ENCODE measurements around the gene PGAP2.

PGAP2 gene

DNA sequence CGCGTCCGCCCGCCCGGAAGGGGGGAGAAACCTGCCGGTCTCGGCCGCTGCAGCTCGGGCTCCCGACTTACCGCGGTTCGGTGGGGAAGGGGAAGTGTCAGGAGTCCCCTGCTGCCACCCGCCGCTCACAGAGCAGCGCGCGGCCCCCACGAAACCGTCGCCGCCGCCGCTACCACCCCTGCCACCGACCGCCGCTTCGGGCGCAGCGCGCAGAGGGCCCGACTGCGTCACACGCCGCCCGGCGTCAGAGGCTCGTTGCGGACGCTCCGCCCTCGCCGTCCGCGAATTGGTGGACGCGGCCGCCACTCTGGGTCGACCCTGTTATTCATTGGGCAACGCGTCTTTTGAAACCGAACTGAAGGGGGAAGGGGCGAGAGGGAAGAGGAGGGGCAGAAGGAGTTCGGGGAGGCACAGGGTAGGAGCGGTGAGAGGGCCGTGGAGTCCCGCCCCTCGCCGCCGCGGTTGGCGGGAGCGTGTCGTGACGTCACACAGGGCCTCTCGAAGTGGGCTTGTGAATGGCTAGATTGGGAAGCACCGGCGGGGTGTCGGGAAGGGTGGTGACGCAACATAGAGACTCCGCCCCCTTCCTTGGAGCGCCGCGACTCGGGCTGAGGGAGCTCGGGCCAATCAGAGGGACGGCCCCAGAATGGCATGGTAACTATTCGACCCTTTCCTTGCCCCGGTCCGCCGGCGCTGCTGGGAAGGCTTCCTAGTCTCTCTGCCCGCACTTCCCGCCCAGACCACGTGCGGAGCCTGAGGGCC lies 10.8 kb upstream of the PGAP2 start, which contains the start of gene NUP98:
TSS of gene NUP98 (minus strand) at position 226 of the 762 bp plus-strand sequence. CDS start 15,437 bp downstream, outside the sequence.
- Histone ChIP-seq H3K27me3 (ENCODE audit: insufficient read depth, poor library complexity, severe bottlenecking) (no peaks in the 10 kb centered on the region), H3K4me3 (replicated peaks; ENCODE audit: insufficient read depth, low read length) (peak within 1 kb of the TSS; percentile 77), H3K27ac (replicated peaks) (peak within 1 kb of the TSS; percentile 95)
- TF ChIP-seq, protein P1, sequence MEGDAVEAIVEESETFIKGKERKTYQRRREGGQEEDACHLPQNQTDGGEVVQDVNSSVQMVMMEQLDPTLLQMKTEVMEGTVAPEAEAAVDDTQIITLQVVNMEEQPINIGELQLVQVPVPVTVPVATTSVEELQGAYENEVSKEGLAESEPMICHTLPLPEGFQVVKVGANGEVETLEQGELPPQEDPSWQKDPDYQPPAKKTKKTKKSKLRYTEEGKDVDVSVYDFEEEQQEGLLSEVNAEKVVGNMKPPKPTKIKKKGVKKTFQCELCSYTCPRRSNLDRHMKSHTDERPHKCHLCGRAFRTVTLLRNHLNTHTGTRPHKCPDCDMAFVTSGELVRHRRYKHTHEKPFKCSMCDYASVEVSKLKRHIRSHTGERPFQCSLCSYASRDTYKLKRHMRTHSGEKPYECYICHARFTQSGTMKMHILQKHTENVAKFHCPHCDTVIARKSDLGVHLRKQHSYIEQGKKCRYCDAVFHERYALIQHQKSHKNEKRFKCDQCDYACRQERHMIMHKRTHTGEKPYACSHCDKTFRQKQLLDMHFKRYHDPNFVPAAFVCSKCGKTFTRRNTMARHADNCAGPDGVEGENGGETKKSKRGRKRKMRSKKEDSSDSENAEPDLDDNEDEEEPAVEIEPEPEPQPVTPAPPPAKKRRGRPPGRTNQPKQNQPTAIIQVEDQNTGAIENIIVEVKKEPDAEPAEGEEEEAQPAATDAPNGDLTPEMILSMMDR (IDR thresholded peaks at IDR 0.05; ENCODE audit: insufficient read depth, low read length), result no peak
- TF ChIP-seq, protein P2, sequence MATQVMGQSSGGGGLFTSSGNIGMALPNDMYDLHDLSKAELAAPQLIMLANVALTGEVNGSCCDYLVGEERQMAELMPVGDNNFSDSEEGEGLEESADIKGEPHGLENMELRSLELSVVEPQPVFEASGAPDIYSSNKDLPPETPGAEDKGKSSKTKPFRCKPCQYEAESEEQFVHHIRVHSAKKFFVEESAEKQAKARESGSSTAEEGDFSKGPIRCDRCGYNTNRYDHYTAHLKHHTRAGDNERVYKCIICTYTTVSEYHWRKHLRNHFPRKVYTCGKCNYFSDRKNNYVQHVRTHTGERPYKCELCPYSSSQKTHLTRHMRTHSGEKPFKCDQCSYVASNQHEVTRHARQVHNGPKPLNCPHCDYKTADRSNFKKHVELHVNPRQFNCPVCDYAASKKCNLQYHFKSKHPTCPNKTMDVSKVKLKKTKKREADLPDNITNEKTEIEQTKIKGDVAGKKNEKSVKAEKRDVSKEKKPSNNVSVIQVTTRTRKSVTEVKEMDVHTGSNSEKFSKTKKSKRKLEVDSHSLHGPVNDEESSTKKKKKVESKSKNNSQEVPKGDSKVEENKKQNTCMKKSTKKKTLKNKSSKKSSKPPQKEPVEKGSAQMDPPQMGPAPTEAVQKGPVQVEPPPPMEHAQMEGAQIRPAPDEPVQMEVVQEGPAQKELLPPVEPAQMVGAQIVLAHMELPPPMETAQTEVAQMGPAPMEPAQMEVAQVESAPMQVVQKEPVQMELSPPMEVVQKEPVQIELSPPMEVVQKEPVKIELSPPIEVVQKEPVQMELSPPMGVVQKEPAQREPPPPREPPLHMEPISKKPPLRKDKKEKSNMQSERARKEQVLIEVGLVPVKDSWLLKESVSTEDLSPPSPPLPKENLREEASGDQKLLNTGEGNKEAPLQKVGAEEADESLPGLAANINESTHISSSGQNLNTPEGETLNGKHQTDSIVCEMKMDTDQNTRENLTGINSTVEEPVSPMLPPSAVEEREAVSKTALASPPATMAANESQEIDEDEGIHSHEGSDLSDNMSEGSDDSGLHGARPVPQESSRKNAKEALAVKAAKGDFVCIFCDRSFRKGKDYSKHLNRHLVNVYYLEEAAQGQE (IDR thresholded peaks at IDR 0.05; ENCODE audit: insufficient replicate concordance, low read depth), result no peak
- TF ChIP-seq GABPA (IDR thresholded peaks at IDR 0.05; ENCODE audit: low read depth), result peak; percentile 44; the same call in 1 of the 2 replicates
- TF ChIP-seq SPI1 (IDR thresholded peaks at IDR 0.05; ENCODE audit: borderline replicate concordance, low read depth), result peak; percentile 47; the same call in 1 of the 2 replicates
- TF ChIP-seq POLR2AphosphoS5 (IDR thresholded peaks at IDR 0.05; ENCODE audit: low read depth), result peak; percentile 87
- peak; percentile 99 to 100 for DNase-seq (ENCODE audit: low read depth in 1 of 2, low spot score in 1 of 2)

DNA sequence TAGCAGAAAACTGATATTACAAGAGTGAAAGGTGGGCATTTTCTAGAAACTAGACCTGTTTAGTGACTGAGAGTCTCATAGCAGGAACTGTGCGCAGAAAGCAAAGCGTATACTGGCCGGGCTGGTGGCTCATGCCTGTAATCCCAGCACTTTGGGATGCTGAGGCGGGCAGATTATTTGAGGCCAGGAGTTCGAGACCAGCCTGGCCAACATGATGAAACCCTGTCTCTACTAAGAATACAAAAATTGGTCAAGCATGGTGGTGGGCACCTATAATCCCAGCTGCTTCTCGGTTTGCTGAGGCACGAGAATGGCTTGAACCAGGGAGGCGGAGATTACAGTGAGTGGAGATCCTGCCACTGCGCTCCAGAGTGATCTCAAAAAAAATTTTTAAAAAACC lies 9.2 kb upstream of the PGAP2 start:
- Histone ChIP-seq H3K27me3 (ENCODE audit: insufficient read depth, poor library complexity, severe bottlenecking) (no peaks in the 10 kb centered on the region), H3K4me3 (replicated peaks; ENCODE audit: insufficient read depth, low read length) (no peak overlapping the region), H3K27ac (replicated peaks) (no peak overlapping the region)
- TF ChIP-seq POLR2AphosphoS5 (IDR thresholded peaks at IDR 0.05; ENCODE audit: low read depth), result no peak
- TF ChIP-seq, protein P2 (IDR thresholded peaks at IDR 0.05; ENCODE audit: insufficient replicate concordance, low read depth), result no peak
- no peak for TF ChIP-seq GABPA (IDR thresholded peaks at IDR 0.05; ENCODE audit: low read depth)
- TF ChIP-seq, protein P1 (IDR thresholded peaks at IDR 0.05; ENCODE audit: insufficient read depth, low read length), result no peak
- no peak for TF ChIP-seq SPI1 (IDR thresholded peaks at IDR 0.05; ENCODE audit: borderline replicate concordance, low read depth)
- no peak for DNase-seq (ENCODE audit: low read depth in 1 of 2, low spot score in 1 of 2)

DNA sequence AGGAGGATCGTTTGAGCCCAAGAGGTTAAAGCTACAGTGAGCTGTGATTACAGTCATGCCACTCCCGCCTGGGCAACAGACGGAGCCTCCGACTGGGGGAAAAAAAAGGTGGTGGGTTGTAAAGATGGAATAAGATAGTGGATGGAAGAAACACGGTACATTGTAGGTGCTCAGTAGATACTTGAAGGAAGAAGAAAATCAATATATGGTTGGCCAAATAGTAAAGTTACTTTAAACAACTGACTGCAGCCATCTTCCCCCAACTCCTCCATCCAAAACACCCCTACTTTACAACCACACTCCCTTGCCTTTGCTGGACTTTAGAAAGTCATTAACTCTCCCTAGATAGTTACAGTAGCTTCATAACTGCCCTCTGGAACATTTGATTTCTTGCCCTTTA lies 8.5 kb upstream of the PGAP2 start:
- Histone ChIP-seq H3K4me3 (replicated peaks; ENCODE audit: insufficient read depth, low read length) (no peak overlapping the region), H3K27ac (replicated peaks) (no peak overlapping the region), H3K27me3 (ENCODE audit: insufficient read depth, poor library complexity, severe bottlenecking) (no peaks in the 10 kb centered on the region)
- no peak for DNase-seq (ENCODE audit: low read depth in 1 of 2, low spot score in 1 of 2)
- TF ChIP-seq, protein P2 (IDR thresholded peaks at IDR 0.05; ENCODE audit: insufficient replicate concordance, low read depth), result no peak
